Measurements from ENCODE around the gene MARF1.

DNA sequence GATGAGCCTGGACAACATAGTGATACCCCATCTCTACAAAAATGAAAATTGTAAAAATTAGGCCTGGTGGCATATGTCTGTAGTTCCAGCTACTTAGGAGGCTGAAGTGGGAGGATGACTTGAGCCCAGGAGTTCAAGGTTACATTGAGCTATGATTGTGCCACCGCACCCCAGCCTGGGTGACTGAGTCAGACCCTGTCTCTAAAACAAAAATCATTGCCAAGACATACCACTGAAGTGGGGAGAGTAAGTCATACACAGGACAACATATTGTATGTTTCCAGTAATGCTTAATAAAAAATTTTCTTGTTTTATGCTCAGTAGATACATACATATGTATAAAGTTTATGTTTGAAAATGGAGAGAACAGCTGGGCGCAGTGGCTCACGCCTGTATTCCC lies 46.3 kb upstream of the MARF1 start:
- TF ChIP-seq HDAC2 (IDR thresholded peaks at IDR 0.05), result no peak
- TF ChIP-seq CTCF (IDR thresholded peaks at IDR 0.05 in 2 of 3, conservative IDR thresholded peaks at IDR 0.05 in 1 of 3; ENCODE audit: insufficient read depth in 2 of 3, low read depth in 1 of 3, low read length in 3 of 3), result no peak
- TF ChIP-seq ZNF431 (CRISPR knock-in tag; IDR thresholded peaks at IDR 0.05), result no peak
- TF ChIP-seq HMG20A (CRISPR knock-in tag; conservative IDR thresholded peaks at IDR 0.05), result no peak
- TF ChIP-seq, protein P1, sequence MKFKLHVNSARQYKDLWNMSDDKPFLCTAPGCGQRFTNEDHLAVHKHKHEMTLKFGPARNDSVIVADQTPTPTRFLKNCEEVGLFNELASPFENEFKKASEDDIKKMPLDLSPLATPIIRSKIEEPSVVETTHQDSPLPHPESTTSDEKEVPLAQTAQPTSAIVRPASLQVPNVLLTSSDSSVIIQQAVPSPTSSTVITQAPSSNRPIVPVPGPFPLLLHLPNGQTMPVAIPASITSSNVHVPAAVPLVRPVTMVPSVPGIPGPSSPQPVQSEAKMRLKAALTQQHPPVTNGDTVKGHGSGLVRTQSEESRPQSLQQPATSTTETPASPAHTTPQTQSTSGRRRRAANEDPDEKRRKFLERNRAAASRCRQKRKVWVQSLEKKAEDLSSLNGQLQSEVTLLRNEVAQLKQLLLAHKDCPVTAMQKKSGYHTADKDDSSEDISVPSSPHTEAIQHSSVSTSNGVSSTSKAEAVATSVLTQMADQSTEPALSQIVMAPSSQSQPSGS (CRISPR knock-in tag; IDR thresholded peaks at IDR 0.05), result no peak
- no peak for TF ChIP-seq HNRNPH1 (optimal IDR thresholded peaks at IDR 0.05; ENCODE audit: low read depth, low read length)
- TF ChIP-seq JUND (IDR thresholded peaks at IDR 0.05; ENCODE audit: borderline replicate concordance, low read depth, low read length), result no peak
- TF ChIP-seq JUND (tag; IDR thresholded peaks at IDR 0.05; ENCODE audit: borderline replicate concordance, low read depth, low read length), result no peak
- TF ChIP-seq RAD21 (CRISPR knock-in tag; conservative IDR thresholded peaks at IDR 0.05 in 1 of 2, IDR thresholded peaks at IDR 0.05 in 1 of 2), result no peak
- no peak for TF ChIP-seq NCOA6 (IDR thresholded peaks at IDR 0.05)
